HG03039 (cell line): Measurements from ENCODE around the gene BCL2L2.
A peak's percentile ranks its signal among the peaks of the same experiment; 100 is the strongest.
"Not testable (repeated sequence)": the region's sequence is repeated elsewhere in the genome, so short reads cannot be mapped to it uniquely, and the experiment has no call there.

Source experiments
- ATAC-seq: cut with Tn5 transposase; IDR thresholded peaks from one replicate; pipeline ENCODE4 v1.9.1; 2021; ENCODE audit warnings: mild to moderate bottlenecking, moderate library complexity; ENCODE audit not compliant: unreplicated experiment

BCL2L2 gene

GRCh38 chr14:23306412-23307145 is at the start of gene BCL2L2:
TSS of gene BCL2L2 (plus strand) at chr14:23306833. CDS start at chr14:23307768, 935 bp downstream.
- no peak for ATAC-seq

GRCh38 chr14:23258256-23258655 is 48.4 kb upstream of the BCL2L2 start:
- no peak for ATAC-seq

- no peak for ATAC-seq
Observed at GRCh38 chr14:23259426-23259825, 47.2 kb upstream of the BCL2L2 start.

- not testable (repeated sequence) for ATAC-seq
Observed at GRCh38 chr14:23260849-23261248, 45.8 kb upstream of the BCL2L2 start.

GRCh38 chr14:23269193-23269592 is 37.4 kb upstream of the BCL2L2 start:
- ATAC-seq = no peak

GRCh38 chr14:23275412-23275811 is 31.2 kb upstream of the BCL2L2 start:
- ATAC-seq = no peak

GRCh38 chr14:23277189-23277588 is 29.4 kb upstream of the BCL2L2 start:
- ATAC-seq = no peak

GRCh38 chr14:23277928-23278327 is 28.7 kb upstream of the BCL2L2 start:
- ATAC-seq = not testable (repeated sequence)

- no peak for ATAC-seq
Observed at GRCh38 chr14:23281247-23281646, 25.4 kb upstream of the BCL2L2 start.

GRCh38 chr14:23284654-23285529 is 21.7 kb upstream of the BCL2L2 start:
- ATAC-seq = no peak

GRCh38 chr14:23285530-23286019 is 21.1 kb upstream of the BCL2L2 start:
- ATAC-seq = peak; percentile 14

GRCh38 chr14:23286020-23286901 is 20.4 kb upstream of the BCL2L2 start, which contains the start of gene HOMEZ:
TSS of gene HOMEZ (minus strand) at chr14:23286132. CDS start at chr14:23285952, 180 bp downstream.
- peak; percentile 97 for ATAC-seq

- ATAC-seq = no peak
Observed at GRCh38 chr14:23286902-23287479, 19.6 kb upstream of the BCL2L2 start.

GRCh38 chr14:23294734-23295561 is 11.7 kb upstream of the BCL2L2 start:
- no peak for ATAC-seq

- ATAC-seq = no peak
Observed at GRCh38 chr14:23296012-23296777, 10.4 kb upstream of the BCL2L2 start.

- ATAC-seq = no peak
Observed at GRCh38 chr14:23297096-23297495, 9.5 kb upstream of the BCL2L2 start.

GRCh38 chr14:23297611-23298277 is 8.9 kb upstream of the BCL2L2 start:
- ATAC-seq = no peak
